ENCODE data around the gene IL4I1.

DNA sequence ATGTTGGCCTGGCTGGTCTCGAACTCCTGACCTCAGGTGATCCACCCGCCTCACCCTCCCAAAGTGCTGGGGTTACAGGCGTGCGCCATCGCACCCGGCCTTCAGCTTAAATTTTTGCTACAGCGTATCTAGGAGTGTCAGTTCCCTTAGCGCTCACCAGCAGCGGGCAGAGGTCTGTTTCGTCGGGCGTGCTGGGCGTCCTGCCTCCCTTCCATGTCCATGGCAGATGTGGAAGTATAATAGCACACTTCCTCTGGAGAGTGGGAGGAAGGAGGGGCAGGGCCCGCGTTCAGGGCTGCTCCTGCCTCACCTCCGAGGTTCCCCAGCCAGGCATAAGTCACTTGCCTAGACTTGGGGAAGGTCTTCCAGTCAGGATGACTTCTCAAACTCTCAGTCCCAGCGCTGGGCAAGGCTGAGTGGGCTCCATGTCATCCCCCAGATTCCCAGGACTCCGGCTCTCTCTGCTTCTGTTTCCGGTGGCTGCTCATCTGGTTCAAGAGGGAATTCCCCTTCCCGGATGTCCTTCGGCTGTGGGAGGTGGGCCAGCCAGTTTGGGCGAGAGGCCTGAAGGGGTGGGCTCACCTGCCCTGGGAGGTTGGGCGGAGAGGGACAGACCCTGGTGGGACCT, 9.5 kb downstream of the IL4I1 start:
- TF ChIP-seq RAD21 (IDR thresholded peaks at IDR 0.05; ENCODE audit: low read depth), result no peak
- TF ChIP-seq, protein P1, sequence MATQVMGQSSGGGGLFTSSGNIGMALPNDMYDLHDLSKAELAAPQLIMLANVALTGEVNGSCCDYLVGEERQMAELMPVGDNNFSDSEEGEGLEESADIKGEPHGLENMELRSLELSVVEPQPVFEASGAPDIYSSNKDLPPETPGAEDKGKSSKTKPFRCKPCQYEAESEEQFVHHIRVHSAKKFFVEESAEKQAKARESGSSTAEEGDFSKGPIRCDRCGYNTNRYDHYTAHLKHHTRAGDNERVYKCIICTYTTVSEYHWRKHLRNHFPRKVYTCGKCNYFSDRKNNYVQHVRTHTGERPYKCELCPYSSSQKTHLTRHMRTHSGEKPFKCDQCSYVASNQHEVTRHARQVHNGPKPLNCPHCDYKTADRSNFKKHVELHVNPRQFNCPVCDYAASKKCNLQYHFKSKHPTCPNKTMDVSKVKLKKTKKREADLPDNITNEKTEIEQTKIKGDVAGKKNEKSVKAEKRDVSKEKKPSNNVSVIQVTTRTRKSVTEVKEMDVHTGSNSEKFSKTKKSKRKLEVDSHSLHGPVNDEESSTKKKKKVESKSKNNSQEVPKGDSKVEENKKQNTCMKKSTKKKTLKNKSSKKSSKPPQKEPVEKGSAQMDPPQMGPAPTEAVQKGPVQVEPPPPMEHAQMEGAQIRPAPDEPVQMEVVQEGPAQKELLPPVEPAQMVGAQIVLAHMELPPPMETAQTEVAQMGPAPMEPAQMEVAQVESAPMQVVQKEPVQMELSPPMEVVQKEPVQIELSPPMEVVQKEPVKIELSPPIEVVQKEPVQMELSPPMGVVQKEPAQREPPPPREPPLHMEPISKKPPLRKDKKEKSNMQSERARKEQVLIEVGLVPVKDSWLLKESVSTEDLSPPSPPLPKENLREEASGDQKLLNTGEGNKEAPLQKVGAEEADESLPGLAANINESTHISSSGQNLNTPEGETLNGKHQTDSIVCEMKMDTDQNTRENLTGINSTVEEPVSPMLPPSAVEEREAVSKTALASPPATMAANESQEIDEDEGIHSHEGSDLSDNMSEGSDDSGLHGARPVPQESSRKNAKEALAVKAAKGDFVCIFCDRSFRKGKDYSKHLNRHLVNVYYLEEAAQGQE (IDR thresholded peaks at IDR 0.05; ENCODE audit: low read depth), result no peak
- TF ChIP-seq TEAD4 (IDR thresholded peaks at IDR 0.05), result no peak
- TF ChIP-seq TAF1 (IDR thresholded peaks at IDR 0.05; ENCODE audit: low read depth), result no peak
- TF ChIP-seq CEBPB (IDR thresholded peaks at IDR 0.05), result no peak
- TF ChIP-seq, protein P2, sequence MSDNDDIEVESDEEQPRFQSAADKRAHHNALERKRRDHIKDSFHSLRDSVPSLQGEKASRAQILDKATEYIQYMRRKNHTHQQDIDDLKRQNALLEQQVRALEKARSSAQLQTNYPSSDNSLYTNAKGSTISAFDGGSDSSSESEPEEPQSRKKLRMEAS (IDR thresholded peaks at IDR 0.05), result no peak
- TF ChIP-seq EGR1 (IDR thresholded peaks at IDR 0.05), result no peak
- TF ChIP-seq CREB1 (IDR thresholded peaks at IDR 0.05; ENCODE audit: low read depth), result no peak
- TF ChIP-seq EP300 (IDR thresholded peaks at IDR 0.05; ENCODE audit: borderline replicate concordance), result no peak

Measured in Ishikawa (cell line).